Tracheal epithelial cell (primary cell): ENCODE data around the gene ACAA2. TPM values are rescaled to one million over a fixed set of nuclear protein-coding genes. Genes with fewer than 3 reads are reported as not detected.

Source experiments
- total RNA-seq: library from RNA; depleted of rRNA; stranded (reverse); fragments of >200 nt; gene quantifications from 2 replicates; pipeline ENCODE4 v1.2.1, GENCODE V29; 2014

The ACAA2 gene
- 16.8 and 23.6 TPM in 2 replicates for total RNA-seq

GRCh38 chr18:49813319-49814146, at the start of gene ACAA2:
TSS of gene ACAA2 (minus strand) at chr18:49813533. CDS start at chr18:49813484, 49 bp downstream.

